SJSA1 (cell line): Measurements from ENCODE around the gene MYO3A. TPM values are rescaled to one million over a fixed set of nuclear protein-coding genes. Genes with fewer than 3 reads are reported as not detected.

ENCODE experiments used
- DNase-seq, 2 experiments: peaks; one replicate each; pipeline ENCODE4 v3.0.0-alpha.2; 2015 to 2020; ENCODE audit warnings: low spot score in 2 of 2, low read depth in 1 of 2
- H3K27ac ChIP-seq: fragments of 250-450 bp; sonication (Bioruptor Pico); 2 replicates; pipeline ENCODE4 v1.5.1; 2020; ENCODE audit warnings: mild to moderate bottlenecking, moderate library complexity
- H3K27me3 ChIP-seq: fragments of 250-450 bp; sonication (Bioruptor Pico); replicated peaks from 2 replicates; pipeline ENCODE4 v1.5.1; 2020; ENCODE audit warnings: mild to moderate bottlenecking, moderate library complexity
- H3K36me3 ChIP-seq: fragments of 250-450 bp; sonication (Bioruptor Pico); 2 replicates; pipeline ENCODE4 v1.5.1; 2020; ENCODE audit warnings: mild to moderate bottlenecking
- H3K4me1 ChIP-seq: fragments of 250-450 bp; sonication (Bioruptor Pico); replicated peaks from 2 replicates; pipeline ENCODE4 v1.6.1; 2021; ENCODE audit warnings: mild to moderate bottlenecking
- H3K4me3 ChIP-seq: fragments of 250-450 bp; sonication (Bioruptor Pico); 2 replicates; pipeline ENCODE4 v1.5.1; 2020; ENCODE audit warnings: mild to moderate bottlenecking
- H3K9me3 ChIP-seq: fragments of 250-450 bp; sonication (Bioruptor Pico); replicated peaks from 2 replicates; pipeline ENCODE4 v1.5.1; 2020; ENCODE audit warnings: mild to moderate bottlenecking
- total RNA-seq: library from RNA; depleted of rRNA; stranded (reverse); fragments of >200 nt; shearing (Covaris generic); gene quantifications from 2 replicates; pipeline ENCODE4 v1.2.3, GENCODE V29; 2014

The MYO3A gene
- total RNA-seq, 1 experiment from 2014 or later, result not detected

DNA sequence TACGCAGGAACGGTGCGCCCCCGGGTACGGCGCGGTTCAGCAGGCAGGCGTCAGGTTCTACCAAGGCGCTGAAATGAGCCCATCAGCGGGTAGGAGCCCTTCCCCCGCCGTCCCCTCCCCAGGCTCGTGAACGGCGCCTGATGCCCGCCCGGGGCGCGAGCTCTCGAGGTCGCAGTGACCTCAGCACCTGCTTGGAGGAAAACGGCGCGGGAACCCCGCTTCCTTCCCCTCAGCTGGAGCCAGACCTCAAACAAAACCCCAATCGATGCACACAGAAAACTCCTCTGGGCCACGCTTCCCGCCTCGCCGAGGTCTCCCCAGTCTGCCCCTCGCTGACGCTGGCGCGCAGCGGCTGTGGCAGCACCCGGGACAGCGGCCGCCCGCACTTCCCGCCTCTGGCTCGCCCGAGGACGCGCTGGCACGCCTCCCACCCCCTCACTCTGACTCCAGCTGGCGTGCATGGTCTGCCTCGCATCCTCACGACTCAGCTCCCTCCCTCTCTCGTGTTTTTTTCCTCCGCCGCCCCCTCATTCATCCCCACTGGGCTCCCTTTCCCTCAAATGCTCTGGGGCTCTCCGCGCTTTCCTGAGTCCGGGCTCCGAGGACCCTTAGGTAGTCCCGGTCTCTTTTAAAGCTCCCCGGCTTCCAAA lies 282.0 kb downstream of the MYO3A start:
- H3K36me3 ChIP-seq, result no peaks in the 10 kb centered on the region
- peak in 1 of 2 experiments; percentile 4 for DNase-seq
- no peak overlapping the region for H3K27ac ChIP-seq
- H3K4me3 ChIP-seq, result no peak overlapping the region
- peaks cover 45% of the 10 kb centered on the region for H3K27me3 ChIP-seq
- H3K4me1 ChIP-seq, result no peaks in the 10 kb centered on the region
- H3K9me3 ChIP-seq, result peaks cover 10% of the 10 kb centered on the region

DNA sequence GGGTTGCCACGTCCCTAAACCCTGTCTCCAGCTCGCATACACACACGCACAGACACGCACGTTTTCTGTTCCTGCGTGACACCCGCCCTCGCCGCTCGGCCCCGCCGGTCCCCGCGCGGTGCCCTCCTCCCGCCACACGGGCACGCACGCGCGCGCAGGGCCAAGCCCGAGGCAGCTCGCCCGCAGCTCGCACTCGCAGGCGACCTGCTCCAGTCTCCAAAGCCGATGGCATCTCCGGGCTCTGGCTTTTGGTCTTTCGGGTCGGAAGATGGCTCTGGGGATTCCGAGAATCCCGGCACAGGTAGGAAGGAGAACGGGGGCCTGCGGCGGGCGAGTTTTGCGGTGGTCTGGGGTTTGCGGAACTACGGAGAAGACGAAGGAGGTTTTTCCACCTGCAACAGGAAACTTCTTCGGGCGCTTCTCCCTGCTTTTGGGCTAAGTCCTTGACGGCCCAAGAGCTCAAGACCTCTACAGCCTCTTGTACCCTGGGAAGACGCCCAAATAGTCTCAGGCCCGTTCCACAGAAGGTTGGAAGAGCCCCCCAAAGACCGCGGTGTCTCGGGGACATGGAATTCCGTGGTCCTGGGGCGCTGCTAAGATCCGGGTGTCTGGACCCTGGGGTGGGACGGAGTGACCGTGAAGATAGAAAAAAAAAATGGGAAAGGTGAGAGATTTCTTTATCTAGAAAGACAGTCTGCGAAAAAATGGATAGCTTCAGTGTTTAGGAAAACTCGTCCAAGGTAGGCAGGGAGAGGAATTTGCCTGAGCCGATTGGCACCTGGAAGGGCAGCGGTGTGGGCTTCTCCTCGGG lies 282.8 kb downstream of the MYO3A start, which contains the start of gene GAD2:
GAD2 (plus strand) TSS at position 190 of the 811 bp plus-strand sequence; CDS start at position 226, 36 bp downstream.
- Histone ChIP-seq H3K27me3 (peaks cover 45% of the 10 kb centered on the region), H3K4me1 (no peaks in the 10 kb centered on the region), H3K27ac (no peak within 1 kb of the TSS), H3K9me3 (peaks cover 10% of the 10 kb centered on the region), H3K4me3 (no peak within 1 kb of the TSS), H3K36me3 (no peaks in the 10 kb centered on the region)
- DNase-seq, result no peak

- peaks cover 10% of the 10 kb centered on the region for H3K9me3 ChIP-seq
- H3K4me1 ChIP-seq, result no peaks in the 10 kb centered on the region
- no peak overlapping the region for H3K4me3 ChIP-seq
- no peaks in the 10 kb centered on the region for H3K36me3 ChIP-seq
- DNase-seq, result no peak
- H3K27me3 ChIP-seq, result peaks cover 45% of the 10 kb centered on the region
- no peak overlapping the region for H3K27ac ChIP-seq
Measured at GRCh38 chr10:26217396-26218086, 283.5 kb downstream of the MYO3A start.

GRCh38 chr10:26219676-26220075 lies 285.6 kb downstream of the MYO3A start:
- Histone ChIP-seq H3K4me3 (no peak overlapping the region), H3K4me1 (no peaks in the 10 kb centered on the region), H3K36me3 (no peaks in the 10 kb centered on the region), H3K9me3 (peaks cover 10% of the 10 kb centered on the region), H3K27me3 (peaks cover 50% of the 10 kb centered on the region), H3K27ac (no peak overlapping the region)
- DNase-seq, result no peak

DNA sequence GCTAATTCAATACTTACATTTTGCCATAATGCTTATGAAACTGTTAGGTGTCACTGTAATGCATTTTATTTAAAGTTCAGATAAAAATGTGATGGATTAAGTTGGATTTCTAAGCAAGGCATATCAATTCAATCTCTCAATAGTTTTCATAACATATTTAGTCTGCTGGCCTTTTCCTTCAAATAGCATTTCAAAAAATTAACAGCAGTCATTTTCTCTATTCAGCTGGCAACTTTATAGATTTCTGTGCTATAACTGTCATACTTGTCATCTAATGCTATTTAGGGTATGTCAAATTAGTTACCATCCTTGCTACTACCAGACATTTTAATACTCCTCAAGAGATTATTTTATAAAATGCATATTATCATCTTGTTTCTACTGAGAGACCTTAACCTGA lies 286.9 kb downstream of the MYO3A start:
- DNase-seq, result no peak
- Histone ChIP-seq H3K27me3 (peaks cover 37% of the 10 kb centered on the region), H3K27ac (no peak overlapping the region), H3K9me3 (peaks cover 10% of the 10 kb centered on the region), H3K4me1 (no peaks in the 10 kb centered on the region), H3K4me3 (no peak overlapping the region), H3K36me3 (no peaks in the 10 kb centered on the region)

GRCh38 chr10:26221541-26221940 lies 287.5 kb downstream of the MYO3A start:
- DNase-seq, result no peak
- H3K4me3 ChIP-seq, result no peak overlapping the region
- peaks cover 34% of the 10 kb centered on the region for H3K27me3 ChIP-seq
- no peaks in the 10 kb centered on the region for H3K36me3 ChIP-seq
- H3K27ac ChIP-seq, result no peak overlapping the region
- H3K4me1 ChIP-seq, result no peaks in the 10 kb centered on the region
- peaks cover 7% of the 10 kb centered on the region; the same call in 1 of the 2 replicates for H3K9me3 ChIP-seq

- H3K4me1 ChIP-seq, result no peaks in the 10 kb centered on the region
- H3K9me3 ChIP-seq, result peaks cover 4% of the 10 kb centered on the region; the same call in 1 of the 2 replicates
- no peak overlapping the region for H3K4me3 ChIP-seq
- H3K27ac ChIP-seq, result no peak overlapping the region
- H3K36me3 ChIP-seq, result no peaks in the 10 kb centered on the region
- peaks cover 26% of the 10 kb centered on the region for H3K27me3 ChIP-seq
- DNase-seq, result no peak
Measured at GRCh38 chr10:26222563-26222962, 288.5 kb downstream of the MYO3A start.

GRCh38 chr10:26225322-26225721 lies 291.3 kb downstream of the MYO3A start:
- H3K27ac ChIP-seq, result no peak overlapping the region
- H3K36me3 ChIP-seq, result no peaks in the 10 kb centered on the region
- no peak for DNase-seq
- H3K4me3 ChIP-seq, result no peak overlapping the region
- H3K9me3 ChIP-seq, result no peaks in the 10 kb centered on the region
- no peaks in the 10 kb centered on the region for H3K4me1 ChIP-seq
- H3K27me3 ChIP-seq, result peaks cover 8% of the 10 kb centered on the region; the same call in 1 of the 2 replicates

GRCh38 chr10:26227786-26228185 lies 293.8 kb downstream of the MYO3A start:
- H3K27me3 ChIP-seq, result 0 out of 2 replicates have a peak, but pooled peaks cover 2% of the 10 kb centered on the region
- no peaks in the 10 kb centered on the region for H3K36me3 ChIP-seq
- no peak overlapping the region for H3K27ac ChIP-seq
- no peaks in the 10 kb centered on the region for H3K4me1 ChIP-seq
- H3K9me3 ChIP-seq, result no peaks in the 10 kb centered on the region
- no peak overlapping the region for H3K4me3 ChIP-seq
- DNase-seq, result no peak

- Histone ChIP-seq H3K36me3 (no peaks in the 10 kb centered on the region), H3K9me3 (no peaks in the 10 kb centered on the region), H3K27ac (no peak overlapping the region), H3K4me3 (no peak overlapping the region), H3K27me3 (no peaks in the 10 kb centered on the region), H3K4me1 (no peaks in the 10 kb centered on the region)
- DNase-seq, result no peak
Measured at GRCh38 chr10:26232174-26232573, 298.1 kb downstream of the MYO3A start.

DNA sequence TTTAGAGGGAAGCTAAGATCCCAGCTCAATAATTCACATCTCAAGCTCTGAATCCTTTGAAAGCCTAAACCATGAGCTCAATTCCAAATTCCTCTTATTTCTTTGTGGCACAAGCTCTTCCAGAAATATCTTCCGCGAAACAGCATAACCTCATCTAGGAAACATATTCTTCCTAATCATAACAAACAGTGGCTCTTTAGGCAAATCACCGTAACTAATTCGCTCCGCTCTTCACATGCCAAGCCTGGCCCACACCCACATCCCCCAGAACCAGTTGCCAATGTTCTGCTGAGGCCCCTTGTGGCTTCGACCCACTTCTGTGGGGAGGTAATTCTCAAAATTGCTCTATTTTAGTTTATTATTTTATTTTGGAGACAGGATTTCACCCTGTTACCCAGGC lies 301.7 kb downstream of the MYO3A start:
- Histone ChIP-seq H3K27ac (no peak overlapping the region), H3K36me3 (no peaks in the 10 kb centered on the region), H3K27me3 (no peaks in the 10 kb centered on the region), H3K9me3 (no peaks in the 10 kb centered on the region), H3K4me3 (no peak overlapping the region), H3K4me1 (no peaks in the 10 kb centered on the region)
- DNase-seq, result no peak

GRCh38 chr10:26238378-26238777 lies 304.3 kb downstream of the MYO3A start:
- H3K27ac ChIP-seq, result no peak overlapping the region
- no peak for DNase-seq
- H3K4me1 ChIP-seq, result no peaks in the 10 kb centered on the region
- H3K4me3 ChIP-seq, result no peak overlapping the region
- H3K27me3 ChIP-seq, result no peaks in the 10 kb centered on the region
- no peaks in the 10 kb centered on the region for H3K9me3 ChIP-seq
- no peaks in the 10 kb centered on the region for H3K36me3 ChIP-seq

DNA sequence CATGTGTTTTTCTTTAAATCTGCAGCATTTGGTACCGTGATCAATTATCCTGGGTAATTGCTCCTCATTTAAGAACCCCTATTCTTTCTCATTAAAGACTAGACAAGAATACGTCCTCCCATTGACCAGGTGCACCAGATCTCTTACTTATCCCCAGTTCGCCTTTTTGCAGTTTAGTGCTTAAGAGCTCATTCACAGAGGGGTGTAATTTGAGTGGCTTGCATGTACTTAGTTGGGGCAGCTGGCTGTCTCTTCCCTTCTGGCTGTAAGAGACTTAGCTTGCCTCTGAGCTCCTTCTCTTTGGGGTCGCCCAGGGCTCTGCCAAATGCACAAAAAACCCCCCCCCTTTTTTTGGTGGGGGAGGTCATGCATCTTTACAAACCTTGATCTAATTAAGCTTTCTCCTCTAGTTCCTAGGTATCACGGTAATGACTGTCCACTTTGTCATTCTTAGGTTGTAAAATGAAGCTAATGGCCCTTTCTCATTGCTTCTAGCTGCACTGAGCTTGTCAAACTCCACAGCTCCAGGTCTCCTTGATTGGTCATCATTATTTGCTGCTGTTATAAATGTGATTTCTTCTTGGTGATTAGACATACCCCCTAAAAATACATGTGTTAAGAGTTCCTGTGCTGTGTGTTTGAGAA lies 308.8 kb downstream of the MYO3A start:
- no peak overlapping the region for H3K27ac ChIP-seq
- H3K9me3 ChIP-seq, result no peaks in the 10 kb centered on the region
- H3K4me3 ChIP-seq, result no peak overlapping the region
- DNase-seq, result no peak
- H3K4me1 ChIP-seq, result no peaks in the 10 kb centered on the region
- no peaks in the 10 kb centered on the region for H3K36me3 ChIP-seq
- H3K27me3 ChIP-seq, result no peaks in the 10 kb centered on the region
